Smooth muscle cell (in vitro differentiated cells): ENCODE data around the gene GTF2I. TPM values are rescaled to one million over a fixed set of nuclear protein-coding genes. Genes with fewer than 3 reads are reported as not detected.
"Not testable (repeated sequence)": the region's sequence is repeated elsewhere in the genome, so short reads cannot be mapped to it uniquely, and the experiment has no call there.

Experiments used
- DNase-seq: peaks from one replicate; lab custom pipeline; 2025; ENCODE audit not compliant: unreplicated experiment; lab: John Stamatoyannopoulos, UW
- H2AFZ ChIP-seq: fragments of 200-600 bp; sonication (generic); 2 replicates; pipeline ENCODE4 v1.6.0; 2016; ENCODE audit warnings: antibody characterized with exemption, low read depth, mild to moderate bottlenecking
- H3F3A ChIP-seq: fragments of 200-600 bp; sonication (generic); 2 replicates; pipeline ENCODE4 v1.6.0; 2017; ENCODE audit warnings: antibody characterized with exemption, low read depth
- H3K27ac ChIP-seq: fragments of 200-600 bp; sonication (generic); 2 replicates; pipeline ENCODE4 v1.5.1; 2016; ENCODE audit warnings: low read depth, mild to moderate bottlenecking
- H3K27me3 ChIP-seq: fragments of 200-600 bp; sonication (generic); 2 replicates; pipeline ENCODE4 v1.6.1; 2016; ENCODE audit warnings: low read depth, mild to moderate bottlenecking
- H3K36me3 ChIP-seq: fragments of 200-600 bp; sonication (generic); 2 replicates; pipeline ENCODE4 v1.5.1; 2016; ENCODE audit warnings: low read depth
- H3K4me1 ChIP-seq: fragments of 200-600 bp; sonication (generic); 2 replicates; pipeline ENCODE4 v1.5.1; 2016; ENCODE audit warnings: low read depth
- H3K4me2 ChIP-seq: fragments of 200-600 bp; sonication (generic); 2 replicates; pipeline ENCODE4 v1.6.0; 2016; ENCODE audit warnings: mild to moderate bottlenecking
- H3K4me3 ChIP-seq: fragments of 200-600 bp; sonication (generic); 2 replicates; pipeline ENCODE4 v1.5.1; 2016; ENCODE audit warnings: mild to moderate bottlenecking
- H3K79me2 ChIP-seq: fragments of 200-600 bp; sonication (generic); 2 replicates; pipeline ENCODE4 v1.6.0; 2016; ENCODE audit warnings: low read depth, mild to moderate bottlenecking
- H3K9ac ChIP-seq: fragments of 200-600 bp; sonication (generic); 2 replicates; pipeline ENCODE4 v1.6.0; 2016; ENCODE audit warnings: low read depth
- H3K9me3 ChIP-seq: fragments of 200-600 bp; sonication (generic); replicated peaks from 2 replicates; pipeline ENCODE4 v1.5.1; 2016; ENCODE audit warnings: low read depth
- H4K20me1 ChIP-seq: fragments of 200-600 bp; sonication (generic); 2 replicates; pipeline ENCODE4 v1.6.0; 2016; ENCODE audit warnings: low read depth
- WGBS: methylation state at CpG from one replicate; pipeline ENCODE4 v1.1.7; 2016; ENCODE audit warnings: low lambda C conversion rate; 5-methylcytosine and 5-hydroxymethylcytosine counted together
- polyA plus RNA-seq: library from polyadenylated mRNA; unstranded; fragments of >200 nt; fragmentation: Nextera tagmentation; extraction: Ambion mirVana; gene quantifications from 2 replicates; pipeline ENCODE4 v1.2.1, GENCODE V29; 2016
- total RNA-seq: library from RNA; depleted of rRNA; stranded (reverse); fragments of >200 nt; gene quantifications from 2 replicates; pipeline ENCODE4 v1.2.3, GENCODE V29; 2014
- TF ChIP-seq, protein P1 (sequence below): fragments of 200-600 bp; sonication (generic); IDR thresholded peaks from 2 replicates; pipeline ENCODE4 v1.5.1; 2017; ENCODE audit warnings: borderline replicate concordance, mild to moderate bottlenecking, antibody characterized with exemption; ENCODE audit not compliant: insufficient read depth, poor library complexity, severe bottlenecking

GTF2I gene
- total and polyA plus RNA-seq, 2 experiments from 2014 or later, result 63.9 to 90.7 TPM

DNA sequence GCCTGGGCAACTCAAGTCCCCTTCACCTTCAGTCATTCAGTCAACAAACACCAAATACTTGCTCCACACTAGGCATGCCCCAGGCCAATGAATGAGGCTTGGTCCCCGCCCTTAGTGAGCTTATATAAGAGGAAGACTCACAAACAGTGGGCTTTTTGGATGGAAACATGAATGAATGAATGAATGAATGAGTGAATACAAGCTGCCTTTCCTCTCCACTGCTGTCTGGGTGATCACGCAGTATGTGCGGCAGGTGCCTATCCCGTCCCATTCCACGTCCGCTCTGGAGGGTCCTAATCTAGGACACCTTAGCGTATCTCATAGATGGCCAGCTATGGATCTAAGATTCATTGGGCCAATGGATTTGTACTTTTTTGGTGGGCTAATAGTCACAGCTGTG is 19.8 kb upstream of the GTF2I start:
- Histone ChIP-seq H3K27me3 (no peaks in the 10 kb centered on the region), H2AFZ (no peak overlapping the region), H3K4me2 (no peak overlapping the region), H3K4me1 (peaks cover 9% of the 10 kb centered on the region), H3K9ac (no peak overlapping the region), H3K36me3 (no peaks in the 10 kb centered on the region), H4K20me1 (no peaks in the 10 kb centered on the region), H3K4me3 (no peak overlapping the region), H3K9me3 (no peaks in the 10 kb centered on the region), H3F3A (no peaks in the 10 kb centered on the region), H3K27ac (no peak overlapping the region), H3K79me2 (no peaks in the 10 kb centered on the region)
- TF ChIP-seq, protein P1, sequence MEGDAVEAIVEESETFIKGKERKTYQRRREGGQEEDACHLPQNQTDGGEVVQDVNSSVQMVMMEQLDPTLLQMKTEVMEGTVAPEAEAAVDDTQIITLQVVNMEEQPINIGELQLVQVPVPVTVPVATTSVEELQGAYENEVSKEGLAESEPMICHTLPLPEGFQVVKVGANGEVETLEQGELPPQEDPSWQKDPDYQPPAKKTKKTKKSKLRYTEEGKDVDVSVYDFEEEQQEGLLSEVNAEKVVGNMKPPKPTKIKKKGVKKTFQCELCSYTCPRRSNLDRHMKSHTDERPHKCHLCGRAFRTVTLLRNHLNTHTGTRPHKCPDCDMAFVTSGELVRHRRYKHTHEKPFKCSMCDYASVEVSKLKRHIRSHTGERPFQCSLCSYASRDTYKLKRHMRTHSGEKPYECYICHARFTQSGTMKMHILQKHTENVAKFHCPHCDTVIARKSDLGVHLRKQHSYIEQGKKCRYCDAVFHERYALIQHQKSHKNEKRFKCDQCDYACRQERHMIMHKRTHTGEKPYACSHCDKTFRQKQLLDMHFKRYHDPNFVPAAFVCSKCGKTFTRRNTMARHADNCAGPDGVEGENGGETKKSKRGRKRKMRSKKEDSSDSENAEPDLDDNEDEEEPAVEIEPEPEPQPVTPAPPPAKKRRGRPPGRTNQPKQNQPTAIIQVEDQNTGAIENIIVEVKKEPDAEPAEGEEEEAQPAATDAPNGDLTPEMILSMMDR, result no peak
- 96% methylated on average over 7 of the region's 7 CpGs for WGBS
- no peak for DNase-seq

GRCh38 chr7:74650055-74650454 is 7.5 kb upstream of the GTF2I start:
- H3K36me3 ChIP-seq, H3K27me3 ChIP-seq, DNase-seq, H4K20me1 ChIP-seq, H3K9ac ChIP-seq, H3K9me3 ChIP-seq, H3F3A ChIP-seq, H3K79me2 ChIP-seq: not testable (repeated sequence)
- Histone ChIP-seq H3K4me1 (peaks cover 11% of the 10 kb centered on the region), H2AFZ (peak overlapping the region; percentile 56), H3K4me2 (peak overlapping the region; percentile 78), H3K27ac (peak overlapping the region; percentile 20), H3K4me3 (peak overlapping the region; percentile 27)
- WGBS, result 5% methylated on average over 11 of the region's 11 CpGs

- H3K9me3 ChIP-seq, H3K9ac ChIP-seq, H3K79me2 ChIP-seq, H3K36me3 ChIP-seq, H3F3A ChIP-seq, DNase-seq, H3K4me3 ChIP-seq, H4K20me1 ChIP-seq, H3K27me3 ChIP-seq: not testable (repeated sequence)
- Histone ChIP-seq H3K27ac (peak overlapping the region; percentile 20), H3K4me1 (peaks cover 14% of the 10 kb centered on the region), H2AFZ (peak overlapping the region; percentile 62), H3K4me2 (peak overlapping the region; percentile 47)
- WGBS, result 42% methylated on average over 6 of the region's 9 CpGs
Measured at GRCh38 chr7:74650493-74651132, 6.9 kb upstream of the GTF2I start.

GRCh38 chr7:74651133-74651504 is 6.4 kb upstream of the GTF2I start:
- H3K27ac ChIP-seq, H3K36me3 ChIP-seq, H3K9me3 ChIP-seq, H2AFZ ChIP-seq, H4K20me1 ChIP-seq, DNase-seq, H3K4me3 ChIP-seq, H3K79me2 ChIP-seq, H3K27me3 ChIP-seq, H3K9ac ChIP-seq, H3F3A ChIP-seq, H3K4me2 ChIP-seq: not testable (repeated sequence)
- H3K4me1 ChIP-seq, result peaks cover 19% of the 10 kb centered on the region
- WGBS, result 85% methylated on average over 12 of the region's 12 CpGs

- no peak overlapping the region for H3K4me3 ChIP-seq
- no peak for DNase-seq
- peaks cover 8% of the 10 kb centered on the region for H3K79me2 ChIP-seq
- H3K27me3 ChIP-seq, result no peaks in the 10 kb centered on the region
- no peaks in the 10 kb centered on the region for H3K9me3 ChIP-seq
- TF ChIP-seq, protein P1, result no peak
- 95% methylated on average over 11 of the region's 11 CpGs for WGBS
- no peak overlapping the region for H3K4me2 ChIP-seq
- no peak overlapping the region for H3K27ac ChIP-seq
- H3K9ac ChIP-seq, result no peak overlapping the region
- H3K36me3 ChIP-seq, result no peaks in the 10 kb centered on the region
- peaks cover 7% of the 10 kb centered on the region for H3F3A ChIP-seq
- no peak overlapping the region for H2AFZ ChIP-seq
- H4K20me1 ChIP-seq, result peaks cover 2% of the 10 kb centered on the region
- H3K4me1 ChIP-seq, result peaks cover 23% of the 10 kb centered on the region
Measured at GRCh38 chr7:74653686-74654181, 3.8 kb upstream of the GTF2I start.
